HG03135 (cell line): Measurements from ENCODE around the gene ALOX5.

Experiments
- ATAC-seq: cut with Tn5 transposase; IDR thresholded peaks from one replicate; pipeline ENCODE4 v1.9.1; 2021; ENCODE audit warnings: mild to moderate bottlenecking, moderate library complexity; ENCODE audit not compliant: unreplicated experiment

The ALOX5 gene

GRCh38 chr10:45422866-45423659, 49.0 kb downstream of the ALOX5 start:
- no peak for ATAC-seq

GRCh38 chr10:45423976-45424499, 50.0 kb downstream of the ALOX5 start:
- no peak for ATAC-seq

GRCh38 chr10:45424668-45425404, 50.8 kb downstream of the ALOX5 start:
- ATAC-seq, result no peak

DNA sequence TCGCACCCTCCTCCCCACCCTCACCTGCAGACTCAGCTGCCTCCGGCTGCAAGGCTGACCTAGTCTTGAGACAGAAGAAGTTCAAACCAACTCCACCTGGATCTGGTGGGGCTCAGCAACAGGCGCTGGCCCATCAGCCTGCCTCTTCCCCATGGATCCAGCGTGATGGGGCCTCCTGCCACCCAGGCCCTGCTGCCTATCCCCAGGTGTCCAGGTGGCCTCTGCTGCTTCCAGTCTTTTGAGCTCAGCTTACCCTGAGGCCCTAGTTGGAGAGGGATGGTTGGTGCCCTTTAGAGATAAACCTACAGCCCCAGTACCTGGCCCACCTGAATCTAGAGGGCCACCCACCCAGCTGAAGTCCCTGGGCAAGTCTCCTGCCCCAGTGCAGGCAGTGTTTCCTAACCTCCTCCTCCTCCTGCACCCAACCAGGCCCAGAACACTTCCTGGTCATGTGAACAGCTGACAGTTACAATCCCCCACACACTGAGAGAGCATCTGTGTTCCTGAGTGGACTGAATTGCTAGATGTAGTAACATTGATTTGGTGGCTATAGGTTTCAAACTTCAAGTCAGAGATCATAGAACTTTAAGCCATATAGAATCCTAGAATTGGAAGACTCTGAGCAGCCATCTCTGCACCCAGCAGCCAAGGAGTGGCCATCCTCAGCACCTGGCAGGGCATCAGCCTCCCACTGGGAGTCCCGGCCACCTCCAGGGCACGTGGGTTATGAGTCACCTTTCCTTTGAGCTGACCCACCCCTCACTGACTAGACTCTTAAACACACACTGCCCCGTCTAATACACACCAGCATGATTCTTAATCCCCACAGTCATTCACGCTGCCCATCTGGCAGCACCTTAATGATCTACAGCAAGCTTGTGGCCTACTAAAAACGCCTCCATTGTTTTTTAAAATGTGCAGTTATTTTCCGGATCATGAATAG, 51.9 kb downstream of the ALOX5 start:
- ATAC-seq, result no peak

GRCh38 chr10:45427262-45427969, 53.4 kb downstream of the ALOX5 start:
- no peak for ATAC-seq

- ATAC-seq, result no peak
Observed at GRCh38 chr10:45427970-45428366, 54.0 kb downstream of the ALOX5 start.

DNA sequence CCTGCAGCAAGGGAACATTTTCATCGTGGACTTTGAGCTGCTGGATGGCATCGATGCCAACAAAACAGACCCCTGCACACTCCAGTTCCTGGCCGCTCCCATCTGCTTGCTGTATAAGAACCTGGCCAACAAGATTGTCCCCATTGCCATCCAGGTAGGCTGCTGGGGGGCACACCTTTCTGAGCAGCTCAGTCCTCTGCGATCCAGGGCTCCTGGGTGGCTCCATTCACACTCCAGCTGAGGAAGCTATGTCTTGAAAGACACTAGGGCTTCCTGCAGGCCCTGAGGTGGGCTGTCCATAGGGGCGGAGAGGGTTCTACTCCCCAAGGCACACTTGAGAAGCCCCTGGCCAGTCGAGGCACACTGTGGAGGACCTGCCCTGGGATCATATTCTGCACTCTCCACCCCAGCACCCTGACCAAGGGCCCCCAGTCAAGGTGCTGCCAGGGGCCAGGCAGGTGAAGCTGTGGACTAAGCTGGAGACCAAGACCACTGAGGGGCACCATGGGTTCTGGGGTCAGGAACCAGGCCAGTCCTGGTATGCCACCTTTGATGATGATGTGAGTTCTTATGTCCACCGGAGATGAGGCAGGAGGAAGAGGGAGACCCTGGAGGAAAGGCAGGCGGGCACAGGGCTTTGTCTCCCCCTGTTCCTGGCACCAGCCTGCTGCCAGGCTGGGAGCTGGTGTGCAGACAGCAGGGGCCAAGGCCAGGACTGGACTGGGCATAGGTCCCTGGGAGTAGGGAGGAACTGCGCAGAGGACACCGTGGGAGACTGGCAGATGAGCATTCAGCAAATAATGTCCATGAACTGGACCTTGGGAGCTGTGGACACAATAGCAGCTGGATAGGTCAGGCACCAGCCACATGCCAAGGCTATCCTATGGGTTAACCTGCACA, 54.8 kb downstream of the ALOX5 start:
- no peak for ATAC-seq

- no peak for ATAC-seq
Observed at GRCh38 chr10:45429790-45430189, 55.8 kb downstream of the ALOX5 start.

GRCh38 chr10:45432113-45432512, 58.1 kb downstream of the ALOX5 start:
- ATAC-seq, result no peak

GRCh38 chr10:45432700-45433472, 58.9 kb downstream of the ALOX5 start:
- no peak for ATAC-seq

- ATAC-seq, result peak; percentile 96
Observed at GRCh38 chr10:45433716-45434469, 59.9 kb downstream of the ALOX5 start.

- ATAC-seq, result no peak
Observed at GRCh38 chr10:45437587-45438465, 63.8 kb downstream of the ALOX5 start.

DNA sequence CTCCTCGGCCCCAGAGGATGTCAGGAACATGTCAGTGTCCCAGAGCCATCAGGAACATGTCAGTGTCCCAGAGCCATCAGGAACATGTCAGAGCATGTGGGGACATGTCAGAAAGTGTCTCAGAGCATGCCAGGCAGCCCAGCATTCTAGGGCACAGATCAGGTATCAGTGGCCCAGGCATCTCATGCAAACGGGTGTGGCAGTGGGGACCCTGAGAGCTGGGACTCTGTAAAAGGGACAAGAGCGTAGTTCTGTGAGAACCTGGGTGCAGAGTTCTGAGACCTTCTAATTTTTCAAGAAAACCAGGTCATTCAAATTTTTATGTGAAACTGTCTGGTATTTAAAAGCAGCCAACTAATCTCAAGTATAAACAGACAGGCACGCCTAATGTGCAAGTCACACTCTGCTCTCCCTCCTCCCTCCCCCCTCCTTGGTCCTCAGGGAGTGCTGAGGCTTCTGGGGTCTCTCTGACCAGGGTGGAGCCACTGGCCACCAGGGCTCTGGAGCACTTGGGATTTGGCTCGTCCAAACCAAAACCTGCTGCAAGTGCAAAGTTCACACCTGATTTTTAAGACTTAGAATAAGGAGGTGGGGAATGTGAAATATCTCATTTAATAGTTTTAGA, 64.6 kb downstream of the ALOX5 start:
- no peak for ATAC-seq

DNA sequence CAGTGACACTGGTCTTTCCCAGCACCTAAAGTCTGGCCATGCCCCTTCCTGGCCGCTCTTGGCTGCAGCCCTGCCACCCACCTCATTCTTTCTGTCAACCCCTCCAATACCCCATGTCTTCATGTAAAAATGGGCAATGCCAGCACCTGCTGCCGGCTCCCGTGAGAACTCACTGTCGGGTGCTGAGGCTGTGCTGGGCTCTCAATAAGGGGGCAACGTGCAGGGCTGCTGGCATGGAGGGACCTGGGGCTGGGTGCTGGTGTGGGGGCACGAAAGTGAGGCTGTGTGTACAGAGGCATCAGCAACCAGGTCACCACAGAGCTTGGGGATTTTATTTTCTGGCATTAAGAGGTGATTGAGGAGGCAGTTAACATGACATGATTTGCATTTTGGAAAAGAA, 65.3 kb downstream of the ALOX5 start:
- no peak for ATAC-seq

DNA sequence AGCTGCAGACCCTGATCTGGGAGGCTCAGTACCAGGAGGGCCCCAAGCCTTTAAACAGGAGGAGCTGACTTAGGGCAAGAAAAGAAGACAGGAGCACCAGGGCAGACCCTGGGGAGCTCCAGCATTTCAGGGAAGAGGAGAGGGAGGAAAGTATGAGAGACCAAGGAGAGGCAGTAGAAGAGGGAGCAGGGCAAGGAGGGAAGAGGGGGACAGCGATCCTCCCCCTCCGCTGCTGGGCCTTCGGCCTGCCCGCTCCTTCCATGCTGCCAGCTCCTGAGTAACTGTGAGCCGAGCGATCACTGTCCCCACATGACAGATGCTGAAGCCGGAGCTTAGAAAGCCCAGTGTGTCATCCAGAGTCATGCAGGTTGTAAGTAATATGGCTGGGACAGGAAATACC, 65.9 kb downstream of the ALOX5 start:
- no peak for ATAC-seq

DNA sequence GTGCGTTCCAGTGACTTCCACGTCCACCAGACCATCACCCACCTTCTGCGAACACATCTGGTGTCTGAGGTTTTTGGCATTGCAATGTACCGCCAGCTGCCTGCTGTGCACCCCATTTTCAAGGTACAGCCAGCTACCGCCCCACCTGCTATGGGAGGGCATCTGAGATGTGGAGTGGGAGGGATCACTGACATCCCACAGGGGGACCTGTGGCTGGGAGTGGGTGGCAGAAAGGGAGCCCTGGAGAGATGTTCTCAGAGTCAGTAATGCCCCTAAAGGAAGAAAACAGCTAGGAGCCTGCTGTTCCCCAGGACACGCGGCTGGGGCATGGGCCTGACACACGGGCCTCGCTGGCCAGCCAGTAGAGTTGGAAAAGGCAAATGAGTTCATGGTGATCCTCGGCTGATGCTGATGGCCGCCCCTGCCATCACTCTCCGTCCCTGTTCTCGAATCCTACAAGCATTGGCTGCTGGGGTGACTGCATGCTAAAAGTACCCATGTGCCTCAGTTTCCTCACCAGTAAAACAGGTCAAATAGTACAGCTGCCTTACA, 66.6 kb downstream of the ALOX5 start:
- no peak for ATAC-seq
